SIG-M5 treated with dmso at 0.1 percent for 504 hours (cell line): ENCODE data around the gene DCTN4.
A peak's percentile ranks its signal among the peaks of the same experiment; 100 is the strongest.
"Not testable (repeated sequence)": the region's sequence is repeated elsewhere in the genome, so short reads cannot be mapped to it uniquely, and the experiment has no call there.

ENCODE experiments used
- DNase-seq: peaks from one replicate; lab custom pipeline; 2025; ENCODE audit not compliant: unreplicated experiment; lab: John Stamatoyannopoulos, UW

The DCTN4 gene

GRCh38 chr5:150742455-150743141 lies 16.2 kb downstream of the DCTN4 start:
- not testable (repeated sequence) for DNase-seq

- no peak for DNase-seq
These were observed 17.8 kb downstream of the DCTN4 start for GRCh38 chr5:150740992-150741391.

- DNase-seq: no peak
These were observed 20.0 kb downstream of the DCTN4 start for GRCh38 chr5:150738862-150739261.

- peak; percentile 88 for DNase-seq
These were observed 24.0 kb downstream of the DCTN4 start for GRCh38 chr5:150734579-150735384.

GRCh38 chr5:150731669-150732242 lies 27.1 kb downstream of the DCTN4 start:
- no peak for DNase-seq

- DNase-seq: no peak
These were observed 29.0 kb downstream of the DCTN4 start for GRCh38 chr5:150729859-150730258.

GRCh38 chr5:150723845-150724244 lies 35.0 kb downstream of the DCTN4 start:
- no peak for DNase-seq

- DNase-seq: peak; percentile 28
These were observed 48.7 kb downstream of the DCTN4 start for GRCh38 chr5:150710165-150710564.

GRCh38 chr5:150706776-150707390 lies 51.9 kb downstream of the DCTN4 start:
- no peak for DNase-seq

- DNase-seq: peak; percentile 36
These were observed 55.1 kb downstream of the DCTN4 start for GRCh38 chr5:150703762-150704161.

- DNase-seq: peak; percentile 91
These were observed 58.0 kb downstream of the DCTN4 start, which contains the start of gene RBM22 for GRCh38 chr5:150700594-150701377. Gene RBM22 (minus strand): TSS chr5:150701062. CDS start chr5:150700985, 77 bp downstream.

- no peak for DNase-seq
These were observed 58.6 kb downstream of the DCTN4 start for GRCh38 chr5:150700246-150700593.

GRCh38 chr5:150694612-150695011 lies 64.2 kb downstream of the DCTN4 start:
- no peak for DNase-seq

GRCh38 chr5:150692276-150692675 lies 66.5 kb downstream of the DCTN4 start:
- DNase-seq: no peak

GRCh38 chr5:150690760-150691159 lies 68.1 kb downstream of the DCTN4 start:
- no peak for DNase-seq

GRCh38 chr5:150689120-150689519 lies 69.7 kb downstream of the DCTN4 start:
- DNase-seq: no peak

GRCh38 chr5:150676578-150676977 lies 82.2 kb downstream of the DCTN4 start:
- no peak for DNase-seq

GRCh38 chr5:150675069-150675468 lies 83.7 kb downstream of the DCTN4 start:
- peak; percentile 62 for DNase-seq

- DNase-seq: no peak
These were observed 84.4 kb downstream of the DCTN4 start for GRCh38 chr5:150674341-150674821.

GRCh38 chr5:150672884-150673275 lies 85.9 kb downstream of the DCTN4 start:
- no peak for DNase-seq
